OCI-LY1 (cell line): ENCODE data around the gene ALOX5.

Experiments
- CTCF ChIP-seq: fragments of 200-600 bp; sonication (generic), shearing (Covaris generic); IDR thresholded peaks from 2 replicates; pipeline ENCODE4 v1.5.1; 2017; ENCODE audit warnings: mild to moderate bottlenecking, antibody characterized with exemption, low read length, moderate library complexity, mixed read lengths
- EZH2 ChIP-seq: fragments of 200-600 bp; sonication (generic), shearing (Covaris generic); IDR thresholded peaks from 2 replicates; pipeline ENCODE4 v1.8.0; 2017; ENCODE audit warnings: borderline replicate concordance, mixed run types, mild to moderate bottlenecking, antibody characterized with exemption, low read length, moderate library complexity, mixed read lengths

GRCh38 chr10:45470098-45471012, 96.3 kb downstream of the ALOX5 start:
- TF ChIP-seq CTCF, result no peak
- no peak for TF ChIP-seq EZH2
